Fibroblast of lung (primary cell): ENCODE data around the gene CCR2. TPM values are rescaled to one million over a fixed set of nuclear protein-coding genes. Genes with fewer than 3 reads are reported as not detected.

Experiments
- DNase-seq, 2 donors: peaks; one replicate each; pipeline versions ENCODE4 v3.0.0 to v3.0.0-alpha.2; 2010; ENCODE audit warnings: low read depth in 2 of 2
- H2AFZ ChIP-seq: 2 replicates; pipeline ENCODE4 v1.5.1; 2012; ENCODE audit warnings: low read length, control low read depth, inconsistent platforms
- H3K27ac ChIP-seq: 2 replicates; pipeline ENCODE4 v1.5.1; 2011; ENCODE audit warnings: low read length, control low read depth; ENCODE audit not compliant: insufficient read depth
- H3K27me3 ChIP-seq: 2 replicates; pipeline ENCODE4 v1.5.1; 2011; ENCODE audit warnings: mild to moderate bottlenecking, low read length; ENCODE audit not compliant: control insufficient read depth, insufficient read depth
- H3K36me3 ChIP-seq: 2 replicates; pipeline ENCODE4 v1.5.1; 2011; ENCODE audit warnings: low read length; ENCODE audit not compliant: control insufficient read depth, insufficient read depth
- H3K4me1 ChIP-seq: 2 replicates; pipeline ENCODE4 v1.5.1; 2011; ENCODE audit warnings: low read length; ENCODE audit not compliant: control insufficient read depth, insufficient read depth; ENCODE audit errors: extremely low read depth
- H3K4me2 ChIP-seq: 2 replicates; pipeline ENCODE4 v1.5.1; 2011; ENCODE audit warnings: low read length, control low read depth; ENCODE audit not compliant: insufficient read depth; ENCODE audit errors: extremely low read depth
- H3K4me3 ChIP-seq, 4 experiments: fragments of 200-600 bp in 1 of 4; sonication (generic) in 1 of 4; replicated peaks in 1 of 4; 2 replicates each; pipeline ENCODE4 v1.5.1; 2011 to 2016; ENCODE audit warnings: low read length in 4 of 4, low read depth in 3 of 4, mild to moderate bottlenecking in 3 of 4, control low read depth in 2 of 4, inconsistent platforms in 1 of 4, mixed read lengths in 1 of 4; ENCODE audit not compliant: insufficient read depth in 1 of 4; ENCODE audit errors: control extremely low read depth in 1 of 4
- H3K79me2 ChIP-seq: 2 replicates; pipeline ENCODE4 v1.5.1; 2012; ENCODE audit warnings: mild to moderate bottlenecking, low read length, inconsistent platforms; ENCODE audit not compliant: control insufficient read depth, insufficient read depth
- H3K9ac ChIP-seq: 2 replicates; pipeline ENCODE4 v1.5.1; 2011; ENCODE audit warnings: mild to moderate bottlenecking, low read length, control low read depth; ENCODE audit not compliant: insufficient read depth
- H3K9me3 ChIP-seq: 2 replicates; pipeline ENCODE4 v1.5.1; 2012; ENCODE audit warnings: low read depth, low read length; ENCODE audit not compliant: control insufficient read depth, insufficient read depth
- H4K20me1 ChIP-seq: 2 replicates; pipeline ENCODE4 v1.5.1; 2011; ENCODE audit warnings: low read length; ENCODE audit not compliant: control insufficient read depth, insufficient read depth; ENCODE audit errors: extremely low read depth
- CTCF ChIP-seq, 2 donors: IDR thresholded peaks in 1 of 2; conservative IDR thresholded peaks in 1 of 2; 1 replicate in 1 of 2; 2 replicates in 1 of 2; pipeline ENCODE4 v1.5.1; 2011 to 2012; ENCODE audit warnings: low read length in 2 of 2, control low read depth in 1 of 2, inconsistent platforms in 1 of 2, low read depth in 1 of 2, mild to moderate bottlenecking in 1 of 2
- EZH2 ChIP-seq: IDR thresholded peaks from 2 replicates; pipeline ENCODE4 v1.5.1; 2012; ENCODE audit warnings: low read length, control low read depth, mild to moderate bottlenecking; ENCODE audit errors: missing control alignments
- polyA plus RNA-seq, 2 donors: library from polyadenylated mRNA; depleted of rRNA in 1 of 2; stranded (reverse) in 1 of 2; unstranded in 1 of 2; fragments of >200 nt; gene quantifications; 2 replicates each; pipeline ENCODE4 v1.2.1, GENCODE V29; 2011 to 2012; ENCODE audit warnings: missing spikeins in 1 of 2
- total RNA-seq: library from RNA; depleted of rRNA; stranded (reverse); fragments of >200 nt; gene quantifications from 2 replicates; pipeline ENCODE4 v1.2.1, GENCODE V29; 2014

Gene CCR2
- total and polyA plus RNA-seq, 2 donors (not counting 1 experiment from before 2014, with no cell fraction given): under 0.01 TPM; not detected in 1

GRCh38 chr3:46314517-46314916 is 39.4 kb upstream of the CCR2 start:
- no peak overlapping the region for H3K4me3 ChIP-seq
- H3K9ac ChIP-seq: no peak overlapping the region
- H2AFZ ChIP-seq: no peak overlapping the region
- no peaks in the 10 kb centered on the region for H3K36me3 ChIP-seq
- no peaks in the 10 kb centered on the region for H3K79me2 ChIP-seq
- H4K20me1 ChIP-seq: no peaks in the 10 kb centered on the region
- no peak for DNase-seq
- H3K9me3 ChIP-seq: no peaks in the 10 kb centered on the region
- no peaks in the 10 kb centered on the region for H3K27me3 ChIP-seq
- H3K4me1 ChIP-seq: no peaks in the 10 kb centered on the region
- no peak overlapping the region for H3K4me2 ChIP-seq
- TF ChIP-seq CTCF (conservative IDR thresholded peaks at IDR 0.05 in 1 of 2, IDR thresholded peaks at IDR 0.05 in 1 of 2; ENCODE audit: low read depth in 1 of 2, low read length in 2 of 2) (no peak), EZH2 (no peak)
- no peak overlapping the region for H3K27ac ChIP-seq

GRCh38 chr3:46316206-46316605 is 37.7 kb upstream of the CCR2 start:
- Histone ChIP-seq H3K4me2 (no peak overlapping the region), H3K9ac (no peak overlapping the region), H3K4me1 (no peaks in the 10 kb centered on the region), H3K27ac (no peak overlapping the region), H3K27me3 (no peaks in the 10 kb centered on the region), H3K36me3 (no peaks in the 10 kb centered on the region), H3K9me3 (no peaks in the 10 kb centered on the region), H4K20me1 (no peaks in the 10 kb centered on the region), H3K79me2 (no peaks in the 10 kb centered on the region), H2AFZ (no peak overlapping the region), H3K4me3 (no peak overlapping the region)
- no peak for DNase-seq
- no peak for TF ChIP-seq EZH2
- TF ChIP-seq CTCF (conservative IDR thresholded peaks at IDR 0.05 in 1 of 2, IDR thresholded peaks at IDR 0.05 in 1 of 2; ENCODE audit: low read depth in 1 of 2, low read length in 2 of 2): no peak

GRCh38 chr3:46318207-46318927 is 35.5 kb upstream of the CCR2 start:
- Histone ChIP-seq H3K9ac (no peak overlapping the region), H3K4me2 (no peak overlapping the region), H3K27ac (no peak overlapping the region), H2AFZ (no peak overlapping the region), H3K79me2 (no peaks in the 10 kb centered on the region), H3K4me3 (no peak overlapping the region), H3K36me3 (no peaks in the 10 kb centered on the region), H3K9me3 (no peaks in the 10 kb centered on the region), H3K27me3 (peaks cover under 1% of the 10 kb centered on the region), H4K20me1 (no peaks in the 10 kb centered on the region), H3K4me1 (no peaks in the 10 kb centered on the region)
- no peak for TF ChIP-seq EZH2
- no peak for TF ChIP-seq CTCF (conservative IDR thresholded peaks at IDR 0.05 in 1 of 2, IDR thresholded peaks at IDR 0.05 in 1 of 2; ENCODE audit: low read depth in 1 of 2, low read length in 2 of 2)
- no peak for DNase-seq
